ENCODE data around the gene RAG2. TPM values are rescaled to one million over a fixed set of nuclear protein-coding genes. Genes with fewer than 3 reads are reported as not detected.

RAG2 gene
- not detected in 5 replicates for total RNA-seq (2022; extraction: Qiagen RNA extraction)

GRCh38 chr11:36598051-36598450 lies at the start of gene RAG2:
RAG2 (minus strand) TSS chr11:36598236; CDS start chr11:36594168, 4,068 bp downstream.

GRCh38 chr11:36594316-36594989 lies 3.6 kb downstream of the RAG2 start, which contains the start of gene IFTAP:
IFTAP (plus strand) TSS chr11:36594502; CDS start chr11:36610104, 15,602 bp downstream.

DNA sequence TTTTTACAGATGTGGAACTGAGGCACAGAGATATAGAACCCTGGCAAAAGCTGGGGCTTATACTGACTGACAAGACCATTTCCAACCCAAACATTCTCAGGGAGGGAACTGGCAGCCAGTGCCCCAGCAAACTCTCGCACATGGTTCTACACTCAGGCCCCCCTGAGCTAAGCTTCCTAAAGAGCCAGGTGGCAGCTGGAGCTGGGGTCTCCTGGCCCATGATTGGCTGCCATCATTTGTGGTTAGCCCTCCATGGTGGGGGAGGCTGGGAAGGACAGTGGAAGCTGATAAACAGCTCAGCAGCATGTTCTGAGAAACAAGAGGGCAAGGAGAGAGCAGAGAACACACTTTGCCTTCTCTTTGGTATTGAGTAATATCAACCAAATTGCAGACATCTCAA lies 30.3 kb downstream of the RAG2 start, which contains the start of gene RAG1:
TSS of gene RAG1 (plus strand) at position 314 of the 400 bp plus-strand sequence. CDS start 5,298 bp downstream, outside the sequence.

Other genes with a start within 250 kb of the RAG2 start
- gene TRAF6, start 88.0 kb downstream of the RAG2 start, total RNA-seq (2022; extraction: Qiagen RNA extraction), result 6.9 to 7.6 TPM (median 7.5 TPM) in 5 replicates
- gene RAG1, start 30.2 kb downstream of the RAG2 start, total RNA-seq (2022; extraction: Qiagen RNA extraction), result 0.08 to 0.56 TPM (median 0.24 TPM) in 5 replicates
- gene IFTAP, start 3.7 kb downstream of the RAG2 start, total RNA-seq (2022; extraction: Qiagen RNA extraction), result 13.3 to 20.8 TPM (median 16.4 TPM) in 5 replicates

Measured in A549 treated with Mapracorat at 1 μM for 4 hours (cell line).